Stimulated activated CD4-positive, alpha-beta T cell treated with anti-CD3 and anti-CD28 coated beads, TNF-alpha, amount 100 ng/mL, for 1 hour (primary cell): ENCODE data around the gene TXNRD2.

Source experiments
- DNase-seq, 3 donors: peaks; one replicate each; pipeline ENCODE4 v3.0.0-alpha.2; 2020; ENCODE audit warnings: low read depth in 3 of 3, low spot score in 1 of 3

Gene TXNRD2

DNA sequence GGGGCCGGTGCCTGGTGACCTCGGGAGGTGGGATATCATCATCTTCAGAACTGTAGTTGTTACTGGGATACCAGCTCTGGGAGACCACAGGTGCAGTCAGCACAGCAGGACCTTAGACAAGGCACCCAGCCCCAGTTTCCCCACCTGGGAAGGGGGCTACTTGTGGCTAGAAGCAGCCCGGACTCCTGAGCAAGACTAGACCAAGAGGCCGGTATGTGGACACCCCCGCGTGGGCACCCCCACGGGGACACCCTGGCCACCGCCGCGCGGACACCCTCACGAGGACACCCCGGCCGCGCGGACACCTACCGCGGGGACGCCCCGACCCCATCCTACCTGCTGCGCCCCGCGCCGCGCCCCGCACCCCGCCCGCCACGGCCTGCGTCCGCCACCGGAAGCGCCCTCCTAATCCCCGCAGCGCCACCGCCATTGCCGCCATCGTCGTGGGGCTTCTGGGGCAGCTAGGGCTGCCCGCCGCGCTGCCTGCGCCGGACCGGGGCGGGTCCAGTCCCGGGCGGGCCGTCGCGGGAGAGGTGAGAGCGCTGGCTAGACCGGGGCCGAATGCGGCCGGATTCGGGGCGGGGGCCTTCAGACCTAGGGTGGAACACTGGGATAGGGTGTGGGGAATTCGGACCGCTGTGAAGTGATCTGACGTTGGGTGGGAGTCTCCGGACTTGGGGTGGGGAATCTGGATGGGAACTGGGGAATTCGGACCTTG, at the start of gene TXNRD2, which contains the start of gene COMT:
TXNRD2 (minus strand) TSS at position 454 of the 718 bp plus-strand sequence; CDS start at position 439, 15 bp downstream.
COMT (plus strand) TSS at position 408 of the 718 bp plus-strand sequence. CDS start 20,755 bp downstream, outside the sequence.
- peak; percentile 13 to 51 (median 37) for DNase-seq

DNA sequence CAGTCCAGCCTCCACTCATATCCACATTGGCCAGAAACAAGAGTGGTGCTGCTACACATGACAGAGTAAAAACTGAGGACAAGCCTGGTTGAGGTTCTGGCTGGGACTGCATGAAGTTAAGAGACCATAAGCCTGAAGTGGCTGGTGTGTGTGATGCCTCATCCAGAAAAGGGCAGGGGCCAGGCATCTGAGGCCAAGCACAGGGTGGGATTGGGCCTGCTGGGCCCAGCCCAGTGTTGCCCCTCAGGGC, 49.7 kb upstream of the TXNRD2 start:
- no peak for DNase-seq

DNA sequence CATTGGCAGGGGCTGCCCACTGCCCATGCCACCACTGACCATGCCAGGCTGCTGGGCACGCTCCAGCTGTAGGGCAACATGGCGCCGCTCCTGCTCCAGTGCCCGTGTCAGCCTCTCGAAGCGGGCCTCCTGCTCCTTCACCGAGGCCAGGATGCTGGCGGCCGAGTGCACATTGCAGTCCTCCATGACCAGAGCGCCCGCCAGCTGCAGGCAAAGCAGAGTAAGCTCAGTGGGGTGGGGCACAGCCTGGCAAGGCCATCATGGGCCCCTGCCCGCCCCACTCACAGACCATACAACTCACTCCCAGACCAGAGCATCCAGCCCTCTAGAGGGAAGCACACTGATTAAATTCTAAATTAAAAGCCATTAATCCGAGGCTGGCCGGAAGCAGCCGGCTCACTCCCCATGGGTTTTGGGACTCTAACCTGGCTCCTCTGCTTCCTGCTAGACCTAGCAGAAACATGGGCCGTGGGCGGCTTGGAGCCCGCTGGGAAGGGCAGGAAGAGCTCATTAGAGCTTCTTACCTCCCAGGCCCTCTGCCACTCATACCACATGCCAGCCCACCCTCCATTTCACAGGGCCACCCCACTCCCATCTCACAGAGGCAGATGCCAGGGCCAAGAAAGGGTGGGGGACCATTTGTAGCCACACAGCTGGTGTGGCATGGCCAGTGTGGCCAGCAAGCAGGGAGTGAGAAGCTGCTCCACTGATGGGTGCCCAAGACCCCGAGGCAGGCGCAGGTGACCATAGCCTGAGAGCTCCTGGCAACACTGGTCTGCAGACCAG, 49.2 kb upstream of the TXNRD2 start:
- no peak for DNase-seq

DNA sequence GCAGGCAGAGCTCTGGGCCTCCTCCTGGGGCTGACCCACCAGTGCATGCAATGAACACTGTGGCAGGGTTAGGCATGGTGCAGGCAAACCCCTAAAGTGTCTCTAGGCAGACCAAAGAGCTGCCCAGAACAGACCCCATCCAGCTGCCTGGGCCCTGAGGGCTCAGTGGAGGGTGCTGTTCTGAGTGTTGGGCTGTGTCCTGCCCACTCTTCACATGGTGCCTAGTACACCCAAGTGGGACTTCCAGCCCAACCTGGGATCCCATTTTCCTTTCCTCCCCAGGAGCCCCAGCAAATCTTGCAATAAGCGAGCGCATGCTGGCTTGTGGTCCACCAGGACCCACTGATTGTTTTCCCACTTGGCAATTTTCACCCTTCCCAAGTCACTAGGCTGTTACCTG, 48.6 kb upstream of the TXNRD2 start:
- no peak for DNase-seq

DNA sequence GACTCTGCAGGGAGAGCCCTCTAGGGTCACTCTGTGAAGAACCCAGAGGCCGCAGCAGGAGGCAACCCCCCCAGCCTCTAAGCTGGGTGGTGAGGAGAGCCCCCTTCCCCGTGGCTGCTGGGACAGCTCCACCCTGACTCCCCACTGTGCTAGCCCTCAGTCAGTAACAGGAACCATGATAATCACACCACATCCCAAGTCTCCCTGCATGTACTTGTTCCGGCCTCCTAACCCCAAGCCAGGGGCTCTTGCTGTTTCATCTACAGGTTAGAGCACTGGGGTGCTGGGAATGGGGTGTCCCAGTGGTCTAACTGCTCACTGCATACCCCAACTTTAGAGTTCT, 48.1 kb upstream of the TXNRD2 start:
- no peak for DNase-seq

DNA sequence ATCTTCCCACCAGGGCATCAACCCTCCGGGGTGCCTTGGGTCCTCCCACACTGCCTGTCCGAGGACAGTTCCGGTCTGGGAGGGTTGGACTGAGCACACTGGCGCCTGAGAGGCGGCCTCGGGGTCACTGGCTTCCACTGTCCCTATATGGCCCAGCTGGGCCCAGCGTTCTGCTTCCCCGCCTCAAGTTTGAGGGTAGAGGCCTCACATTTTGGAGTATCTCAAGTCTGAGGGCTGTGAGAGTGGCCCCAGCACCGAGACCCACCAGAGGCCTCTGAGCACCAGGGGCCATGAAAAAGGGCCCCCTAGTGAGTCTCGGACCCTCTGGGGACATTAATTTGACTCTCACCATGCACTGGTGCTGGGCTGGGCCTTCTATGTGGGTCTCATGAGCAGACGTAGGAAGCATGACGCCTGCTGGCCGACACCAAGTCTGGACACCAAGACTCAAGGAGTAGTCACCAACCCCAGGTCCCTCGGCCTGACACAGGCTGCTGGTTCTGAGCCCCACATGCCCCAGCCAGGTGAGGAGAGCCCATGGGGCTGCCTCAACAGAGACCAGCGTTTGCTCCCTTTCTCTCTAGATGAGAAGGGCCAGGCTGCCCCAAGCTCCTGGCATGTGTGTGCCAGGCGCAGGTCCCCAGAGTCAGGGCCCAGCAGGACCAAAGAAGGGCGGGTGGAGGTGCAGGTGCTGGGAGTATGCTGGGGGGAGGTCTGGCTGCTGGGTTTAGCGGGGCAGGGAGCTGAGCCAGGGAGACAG, 47.5 kb upstream of the TXNRD2 start:
- no peak for DNase-seq

DNA sequence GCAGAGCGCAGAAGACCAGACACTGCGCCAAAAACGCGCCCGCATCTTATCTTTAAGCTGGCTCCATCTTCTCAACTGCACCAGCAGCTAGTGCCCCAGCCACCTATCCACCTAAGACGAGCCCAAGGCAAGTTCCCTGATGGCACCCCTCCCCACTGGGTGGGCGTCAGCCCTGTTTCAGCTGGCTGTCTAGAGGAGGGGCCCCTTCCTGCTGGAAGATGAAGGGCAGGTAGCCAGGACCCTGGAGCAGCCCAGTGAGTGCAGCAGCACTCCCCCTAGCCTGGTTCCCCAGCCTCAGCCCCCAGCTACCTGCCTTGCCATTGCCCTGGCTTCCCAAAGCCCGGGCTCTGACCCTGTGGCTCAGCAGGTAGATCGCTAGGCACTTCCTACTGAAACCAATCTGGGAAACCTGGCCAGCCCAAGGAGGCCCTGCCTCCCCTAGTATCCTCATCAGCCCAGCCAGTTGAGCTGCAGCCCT, 46.8 kb upstream of the TXNRD2 start:
- DNase-seq, result no peak

DNA sequence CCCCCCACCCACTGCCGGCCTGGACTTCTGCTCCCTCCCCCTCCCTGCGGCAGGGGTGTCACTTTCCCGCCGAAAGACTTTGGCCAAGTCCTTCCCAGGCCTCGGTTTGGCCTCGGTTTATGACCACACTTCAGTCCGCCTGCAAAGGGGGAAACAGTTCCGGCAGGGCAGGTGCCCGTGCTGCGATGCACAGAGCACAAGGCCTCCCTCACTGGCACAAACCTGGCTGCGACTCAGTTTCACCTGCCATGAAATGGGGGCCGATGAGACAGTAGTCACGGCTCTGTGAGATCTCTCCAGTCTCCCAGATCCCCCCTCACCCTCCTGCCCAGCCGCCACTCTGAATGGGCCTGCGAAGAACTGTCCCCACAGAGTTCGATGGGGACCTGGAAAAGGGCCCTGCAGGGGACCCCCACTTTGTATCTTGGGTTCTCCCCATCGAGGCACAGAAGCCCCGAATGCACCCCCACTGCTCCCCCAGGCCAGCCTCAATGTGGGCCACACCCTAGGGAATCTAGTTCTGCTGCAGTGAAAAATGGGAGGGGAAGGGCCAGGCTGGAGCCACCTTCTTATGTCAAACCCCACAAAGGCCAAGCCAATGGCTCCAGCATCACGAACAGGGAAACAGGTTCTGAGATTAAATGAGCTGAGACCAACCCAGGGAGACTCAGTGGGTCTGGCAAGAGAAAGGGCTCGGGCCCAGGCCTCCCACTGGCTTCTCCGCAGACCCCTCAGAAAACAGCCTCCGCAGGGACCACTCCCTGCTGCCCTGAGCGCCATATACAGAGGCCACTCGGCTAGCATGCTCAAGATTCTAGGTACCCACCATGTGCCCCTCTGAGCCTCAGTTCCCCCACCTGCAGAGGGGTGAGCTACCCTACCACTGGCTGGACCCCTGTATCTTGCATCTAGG, 46.0 kb upstream of the TXNRD2 start:
- DNase-seq, result no peak

DNA sequence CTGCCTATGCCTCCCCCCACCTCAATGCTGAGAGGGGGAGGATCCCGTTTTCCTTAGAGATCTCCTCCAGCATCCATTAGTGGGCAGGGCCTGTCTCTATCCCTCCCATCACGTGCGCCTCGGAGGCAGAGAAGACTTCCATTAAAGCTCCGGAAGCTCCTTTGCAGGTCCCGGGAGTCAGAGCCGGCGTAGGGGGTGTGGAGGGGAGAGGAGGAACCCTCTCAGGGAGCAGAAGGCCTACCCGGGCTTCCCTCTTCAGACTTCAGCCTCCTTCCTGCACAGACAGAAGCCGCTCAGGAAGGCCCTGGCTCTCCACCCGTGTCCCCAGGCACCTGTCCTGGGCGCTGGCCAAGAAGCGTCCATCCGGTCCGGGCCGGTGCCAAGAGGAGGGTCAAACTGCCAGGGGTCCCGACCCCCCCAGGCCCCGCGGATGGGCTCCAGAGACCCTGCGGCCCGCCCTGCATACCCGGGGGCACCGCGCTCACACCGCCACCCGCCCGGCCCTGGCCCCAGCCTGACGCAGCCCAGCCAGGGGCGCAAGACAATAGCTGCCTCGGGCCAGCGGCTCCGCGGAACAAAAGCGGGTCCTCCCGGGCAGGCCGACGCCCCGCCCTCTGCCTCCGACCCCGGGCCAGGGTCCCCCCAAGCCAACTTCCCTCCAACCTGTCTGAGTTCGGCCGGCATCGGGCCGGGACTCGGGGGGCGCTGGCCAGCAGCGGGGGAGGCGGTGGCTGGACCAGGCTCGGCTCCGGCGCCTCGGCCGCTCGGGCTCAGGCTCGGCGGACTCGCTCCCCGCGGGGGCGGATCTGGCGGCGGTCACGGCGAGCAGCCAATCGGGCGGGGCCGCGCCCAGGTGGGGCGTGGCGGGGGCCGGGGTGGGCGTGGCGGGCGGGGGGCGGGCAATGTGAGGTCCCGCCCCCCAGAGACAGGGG, 45.1 kb upstream of the TXNRD2 start:
- peak; percentile 13 to 28 (median 24) for DNase-seq

DNA sequence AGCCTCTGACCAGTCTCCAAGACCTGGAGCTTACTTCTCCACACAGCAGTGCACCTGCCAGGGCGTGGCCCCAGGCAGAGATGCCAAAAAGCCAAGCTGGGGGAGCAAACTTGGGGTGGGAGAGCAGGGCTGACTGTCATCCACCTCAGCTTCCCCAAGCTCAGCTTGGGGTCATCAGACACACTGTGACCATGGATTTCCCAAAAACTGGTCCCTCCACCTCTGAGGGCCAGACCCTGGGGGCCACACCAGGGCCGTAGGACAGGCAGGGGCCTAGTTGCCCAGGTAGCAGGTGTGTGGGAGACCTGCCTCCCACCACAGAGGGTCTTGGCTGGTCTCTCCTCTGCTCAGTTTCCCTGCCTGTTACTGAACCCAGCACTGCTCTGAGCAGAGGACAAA, 44.4 kb upstream of the TXNRD2 start:
- DNase-seq, result no peak

DNA sequence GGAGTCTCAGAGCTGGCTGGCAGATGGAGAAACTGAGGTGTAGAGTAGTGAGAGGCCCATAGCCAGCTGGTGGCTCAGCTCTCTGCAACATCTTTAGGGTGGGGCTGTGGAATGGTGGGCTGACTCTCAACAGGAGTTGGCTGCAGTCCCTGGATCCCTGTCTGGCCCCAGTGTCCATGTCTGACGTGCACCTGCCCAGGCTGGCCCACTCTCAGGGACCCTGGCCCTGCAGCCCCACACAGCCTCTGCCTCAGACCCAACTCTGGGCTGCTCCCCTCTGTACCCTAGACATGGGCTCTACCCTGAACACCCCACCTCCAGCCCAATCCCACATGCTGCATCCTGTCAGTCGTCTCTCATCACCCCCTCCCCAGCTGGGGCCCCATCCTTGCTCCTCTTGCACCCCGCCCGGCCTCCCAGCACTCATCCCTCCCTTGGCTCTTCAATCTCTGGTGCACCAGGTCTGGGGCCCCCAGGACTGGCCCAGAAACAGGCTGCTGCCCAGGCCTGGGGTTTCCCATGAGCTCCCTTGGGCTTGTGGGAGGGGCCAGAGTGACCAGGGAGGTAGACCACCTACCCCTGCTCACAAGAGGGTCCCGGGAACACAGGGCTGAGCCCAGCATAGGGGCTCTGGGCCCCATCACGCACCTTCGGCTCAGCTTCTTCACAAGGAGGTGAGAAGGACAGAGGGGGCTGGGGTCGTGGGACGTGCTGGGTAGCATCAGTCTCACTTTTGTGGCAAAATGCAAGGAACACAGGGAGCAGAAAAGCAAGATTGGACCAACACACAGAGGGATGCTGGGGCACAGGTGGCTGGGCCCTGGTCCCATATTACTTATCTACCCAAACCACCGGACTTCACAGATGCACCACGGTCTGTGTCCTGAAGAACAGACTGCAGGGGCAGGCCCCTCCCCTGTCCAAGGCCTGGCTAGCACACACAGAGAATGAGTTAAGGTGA, 43.5 kb upstream of the TXNRD2 start:
- DNase-seq, result no peak

DNA sequence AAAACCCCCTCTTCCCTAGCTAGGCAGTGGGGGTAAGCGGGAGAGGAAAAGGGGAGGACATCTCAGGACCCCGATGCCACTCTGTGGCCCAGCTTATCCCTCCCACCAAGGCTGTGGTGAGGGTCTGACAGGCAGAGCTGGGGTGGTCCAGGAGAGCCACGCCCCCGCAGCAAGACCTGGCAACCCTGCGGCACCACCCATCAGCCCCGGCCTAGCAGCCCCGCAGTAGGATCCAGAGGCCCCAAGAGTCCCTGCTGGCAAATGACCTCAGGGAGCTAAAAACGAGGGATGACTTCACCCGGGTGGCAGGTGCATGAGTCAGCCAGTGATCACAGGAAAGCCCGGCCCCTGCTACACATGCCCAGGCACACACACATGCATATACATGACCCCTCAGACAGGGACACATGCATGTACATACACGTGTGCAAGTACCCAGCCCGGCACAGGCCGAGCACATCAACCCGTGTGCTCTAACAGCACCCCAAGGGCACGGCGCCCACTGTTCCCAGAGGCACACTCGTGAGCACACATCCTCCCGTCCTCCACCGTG, 42.7 kb upstream of the TXNRD2 start:
- DNase-seq, result no peak

DNA sequence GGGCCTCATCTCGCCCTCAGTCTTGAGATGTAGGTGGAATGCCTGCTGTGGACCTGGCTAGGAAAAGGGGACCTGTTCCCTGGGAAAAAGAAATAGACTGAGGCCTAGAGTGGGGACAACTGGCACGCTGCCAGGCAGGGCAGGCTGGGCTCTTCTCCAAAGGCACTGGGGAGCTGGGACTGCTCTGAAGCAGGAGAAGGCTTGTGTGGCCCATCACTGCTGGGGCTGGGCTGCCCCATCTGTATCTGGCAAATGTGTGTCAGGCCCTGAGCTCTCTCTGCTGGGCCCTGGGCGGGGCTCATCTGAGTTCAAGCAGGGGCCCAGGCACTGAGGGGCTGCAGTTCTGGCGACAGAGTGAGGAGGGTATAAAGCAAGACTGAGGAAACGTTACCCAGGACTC, 42.1 kb upstream of the TXNRD2 start:
- no peak for DNase-seq

DNA sequence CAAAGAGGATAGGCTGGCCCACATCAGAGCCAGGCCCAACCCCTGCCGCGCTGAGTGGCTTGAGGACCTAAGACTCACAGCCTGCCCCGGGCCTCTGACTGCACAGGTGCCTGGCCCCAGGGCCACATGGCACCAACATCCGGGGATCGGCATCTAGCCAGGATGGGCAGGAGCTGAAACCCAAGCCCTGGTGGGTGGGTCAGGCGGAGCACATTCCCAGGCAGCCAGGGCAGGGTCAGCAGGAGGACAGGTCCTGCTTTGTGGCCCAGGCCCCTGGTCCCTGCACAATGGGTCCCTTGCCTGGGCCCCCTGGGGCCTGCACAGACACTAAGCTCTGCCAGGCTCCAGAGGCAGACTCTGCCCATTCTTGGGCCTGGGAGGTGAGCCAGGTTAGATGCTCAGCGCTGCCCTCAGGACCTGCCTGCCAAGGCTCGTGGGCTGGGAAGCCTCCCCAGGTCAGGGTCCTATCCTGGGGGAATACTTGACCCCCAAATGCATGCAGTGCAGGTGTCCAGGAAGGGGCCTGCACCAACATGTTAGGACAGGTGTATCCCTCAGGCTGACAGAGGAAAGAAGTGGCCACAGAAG, 41.5 kb upstream of the TXNRD2 start:
- DNase-seq, result no peak

DNA sequence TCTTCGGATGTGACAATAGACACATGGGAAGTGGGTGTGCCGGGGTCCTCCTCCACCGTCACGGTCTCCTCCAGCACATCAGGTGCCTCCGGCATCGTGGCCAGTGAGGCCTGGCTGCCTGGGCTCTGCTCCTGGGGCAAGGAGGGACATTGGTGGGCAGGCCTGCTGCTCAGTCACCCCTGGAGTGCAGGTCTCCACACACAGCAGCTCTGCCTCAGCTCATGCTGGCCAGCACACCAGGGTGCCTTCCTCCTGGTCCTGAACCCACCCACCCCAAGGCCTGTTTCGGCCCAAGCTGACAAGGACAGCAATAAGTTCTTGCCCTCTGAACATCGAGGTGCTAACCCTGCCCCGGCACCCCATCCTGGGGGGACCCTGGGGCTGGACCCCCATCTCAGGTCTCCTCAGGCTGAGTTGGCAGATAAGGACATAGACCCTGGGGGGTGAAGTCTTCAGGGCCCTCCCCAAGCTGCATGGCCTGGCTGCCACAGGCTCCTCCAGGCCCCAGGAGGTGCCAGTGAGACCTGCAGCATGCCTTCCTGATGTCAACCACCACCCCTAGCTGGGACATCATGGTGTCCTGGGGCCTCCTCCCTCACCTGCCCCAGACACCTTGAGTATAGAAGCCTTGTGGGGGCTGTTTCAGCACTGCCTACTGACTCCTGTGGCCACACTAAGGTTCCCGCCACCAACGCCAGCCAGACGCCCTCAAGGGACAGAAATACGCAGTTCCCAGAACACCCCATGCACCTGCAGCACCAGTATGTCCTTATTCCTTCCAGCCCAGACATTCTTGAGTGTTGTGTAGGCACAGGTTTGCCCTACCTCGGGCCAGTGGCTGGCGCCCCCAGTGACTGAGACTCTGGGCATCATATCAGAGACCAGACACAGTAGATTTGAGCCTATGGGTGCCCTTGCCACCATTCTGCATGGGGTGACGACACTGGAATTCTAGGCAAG, 40.6 kb upstream of the TXNRD2 start:
- DNase-seq, result no peak

DNA sequence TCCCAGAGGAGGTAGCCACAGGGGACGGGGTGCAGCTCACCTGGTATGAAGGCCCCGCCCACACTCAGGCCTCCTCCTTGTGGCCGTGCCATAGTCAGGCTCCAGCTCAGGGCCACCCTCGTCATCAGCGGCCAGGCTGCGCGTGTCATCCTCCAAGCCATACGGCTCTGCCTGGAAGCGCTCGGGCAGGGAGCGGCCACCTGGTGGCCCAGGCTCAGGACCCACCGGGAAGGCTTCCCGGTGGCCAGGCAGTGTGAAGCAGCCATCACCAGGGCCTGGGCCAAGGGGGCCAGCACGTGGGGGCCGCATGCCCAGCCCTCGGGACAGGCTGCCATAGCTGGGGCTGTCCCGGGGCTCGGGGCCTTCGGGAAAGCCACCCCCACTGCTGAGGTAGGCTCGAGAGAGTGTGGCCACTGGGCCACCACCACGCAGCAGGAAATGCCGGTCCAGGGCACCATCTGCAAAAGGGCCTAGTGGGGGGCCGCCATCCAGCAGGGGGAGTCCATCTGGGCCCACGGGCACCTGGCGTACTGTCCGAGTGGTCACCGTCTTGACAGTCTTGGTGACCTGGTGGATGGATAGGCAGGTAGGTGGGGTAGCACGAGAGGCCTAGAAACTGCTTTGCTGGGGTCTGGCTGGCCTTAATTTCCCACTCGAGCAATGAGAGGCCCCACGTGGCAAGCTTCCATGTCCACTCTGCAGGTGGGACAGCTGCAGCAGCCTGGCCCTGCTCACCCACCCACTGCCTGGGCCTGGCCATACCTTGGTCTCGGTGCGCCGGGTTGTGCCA, 39.7 kb upstream of the TXNRD2 start:
- no peak for DNase-seq
